ENCODE results near the gene HSPA4L.

GRCh38 chr4:127849505-127850234, 67.5 kb downstream of the HSPA4L start:
- no peak for TF ChIP-seq CTCF (IDR thresholded peaks at IDR 0.05; ENCODE audit: low read length)
- no peak for TF ChIP-seq EZH2 (IDR thresholded peaks at IDR 0.05; ENCODE audit: borderline replicate concordance, low read length)
